Endothelial cell of hepatic sinusoid (primary cell): Measurements from ENCODE around the gene SETD1A.
"Not testable (repeated sequence)": the region's sequence is repeated elsewhere in the genome, so short reads cannot be mapped to it uniquely, and the experiment has no call there.

ENCODE experiments used
- in situ Hi-C: cut with HindIII; loops from 2 replicates; pipeline ENCODE4 v1.10.0; 2017; ENCODE audit warnings: low sequenced_read_pairs

SETD1A gene

DNA sequence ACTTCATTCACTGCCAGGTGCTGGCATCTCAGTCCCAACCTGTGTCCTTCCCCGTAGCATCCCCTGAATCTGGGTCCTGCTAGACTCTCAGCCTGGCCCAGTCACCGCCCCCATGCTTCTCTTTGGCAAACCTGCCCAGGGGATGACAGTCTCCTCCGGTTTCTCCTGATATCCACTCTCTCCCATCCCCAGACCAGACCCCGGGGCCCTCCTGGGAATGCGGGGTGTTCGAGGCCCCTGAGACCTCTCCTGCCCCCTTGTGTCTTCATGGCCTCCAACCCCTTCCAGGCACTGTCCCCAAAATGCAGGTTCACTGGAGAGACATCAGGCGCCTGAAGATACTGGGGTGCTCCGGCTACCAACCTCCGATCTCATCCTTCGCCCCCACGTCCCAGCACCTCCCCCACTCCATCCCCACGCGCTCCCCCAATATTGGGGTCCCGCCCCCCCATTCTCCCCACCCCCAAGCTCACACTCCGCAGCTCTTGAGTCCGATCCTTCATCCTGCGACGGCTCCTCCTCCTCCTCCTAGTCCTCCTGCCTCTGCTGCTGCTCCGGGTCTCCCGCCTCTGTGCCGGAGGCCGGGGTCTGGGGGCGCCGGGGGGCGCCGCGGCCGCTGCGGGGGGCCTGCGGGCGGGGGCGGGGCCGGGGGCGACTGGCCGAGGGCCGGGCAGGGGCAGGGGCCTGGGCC lies 52.5 kb downstream of the SETD1A start:
- in situ Hi-C loops: no loop called here

DNA sequence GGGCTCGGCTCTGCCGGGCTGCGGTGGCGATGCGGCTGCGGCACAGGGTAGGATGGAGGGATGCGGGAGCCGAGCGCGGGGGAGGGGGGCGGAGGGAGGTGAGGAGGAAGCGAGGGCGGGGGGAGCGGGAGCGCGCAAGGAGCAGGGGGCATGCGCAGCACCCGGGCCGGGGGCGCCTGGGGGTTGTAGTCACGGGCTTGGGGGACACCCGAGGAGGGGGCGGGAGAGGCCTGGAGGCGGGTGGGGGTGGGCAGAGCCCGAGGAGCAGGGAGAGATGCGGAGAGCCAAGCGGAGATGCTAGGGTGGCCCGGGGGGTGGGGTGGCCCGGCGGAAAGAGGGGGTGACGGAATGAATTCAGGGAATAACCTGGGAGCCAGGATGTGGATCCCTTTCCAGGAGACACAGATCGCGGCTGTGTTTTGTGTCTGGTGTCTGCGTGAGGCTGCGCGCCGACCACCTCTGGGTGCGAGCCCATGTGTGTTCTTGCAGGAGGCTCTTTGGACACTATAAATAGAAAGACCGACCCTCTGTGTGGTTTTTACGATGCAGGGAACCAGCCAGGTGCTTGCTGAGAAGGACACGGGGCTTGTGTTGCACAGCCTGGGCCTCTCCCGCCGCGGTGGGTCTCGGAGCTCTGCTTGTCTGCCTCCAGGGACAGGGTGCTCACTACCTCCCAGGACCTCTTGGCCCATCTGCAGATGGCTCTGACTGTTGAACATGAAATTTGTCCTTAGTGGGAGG lies 53.2 kb downstream of the SETD1A start, which contains the start of gene STX1B:
TSS of gene STX1B (minus strand) at position 54 of the 741 bp plus-strand sequence. CDS start 242 bp downstream, outside the sequence.
- in situ Hi-C loops: no loop called here

DNA sequence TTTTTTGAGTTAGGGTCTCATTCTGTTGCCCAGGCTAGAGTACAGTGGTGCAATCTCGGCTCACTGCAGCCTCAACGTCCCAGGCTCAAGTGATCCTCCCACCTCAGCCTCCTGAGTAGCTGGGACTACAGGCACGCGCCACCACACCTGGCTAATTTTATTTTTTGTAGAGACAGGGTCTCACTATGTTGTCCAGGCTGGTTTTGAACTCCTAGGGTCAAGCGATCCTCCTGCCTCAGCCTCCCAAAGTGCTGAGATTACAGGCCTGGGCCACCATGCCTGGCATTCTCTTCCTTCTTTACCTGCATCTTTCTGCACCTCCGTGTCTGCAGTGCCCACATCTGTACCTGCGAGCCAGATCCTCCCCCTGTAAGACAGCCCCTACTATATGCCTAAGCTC lies 54.3 kb downstream of the SETD1A start:
- in situ Hi-C loops: not testable (repeated sequence)

DNA sequence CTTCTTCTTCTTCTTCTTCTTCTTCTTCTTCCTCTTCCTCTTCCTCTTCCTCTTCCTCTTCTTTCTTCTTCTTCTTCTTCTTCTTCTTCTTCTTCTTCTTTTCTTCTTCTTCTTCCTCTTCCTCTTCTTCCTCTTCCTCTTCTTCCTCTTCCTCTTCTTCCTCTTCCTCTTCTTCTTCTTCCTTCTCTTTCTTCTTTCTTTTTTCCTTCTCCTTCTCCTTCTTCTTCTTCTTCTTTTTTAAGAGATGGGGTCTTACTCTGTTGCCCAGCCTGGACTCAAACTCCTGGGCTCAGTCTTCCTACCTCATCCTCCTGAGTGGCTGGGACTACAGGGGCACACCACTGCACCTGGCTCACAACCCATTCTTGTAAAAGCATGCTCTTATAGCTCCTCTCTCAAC lies 55.7 kb downstream of the SETD1A start:
- in situ Hi-C loops: not testable (repeated sequence)

DNA sequence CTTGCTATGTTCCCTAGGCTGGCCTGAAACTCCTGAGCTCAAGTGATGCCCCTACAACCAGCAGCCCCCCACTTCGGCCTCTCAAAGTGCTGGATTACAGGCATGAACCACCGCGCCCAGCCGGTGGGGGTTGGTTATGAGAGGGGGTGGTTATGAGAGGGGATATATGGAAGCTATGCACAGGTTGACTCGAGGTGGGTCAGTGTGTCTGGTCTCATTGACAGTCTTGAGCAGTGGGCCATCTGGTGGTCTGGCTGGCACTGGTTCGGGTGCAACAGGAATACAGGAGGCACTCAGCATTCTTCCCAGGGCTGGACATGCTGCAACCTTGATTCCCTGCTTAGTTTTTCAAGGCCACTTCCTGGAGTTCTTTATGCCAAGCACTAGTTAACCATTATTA lies 58.5 kb downstream of the SETD1A start:
- in situ Hi-C loops: no loop called here

DNA sequence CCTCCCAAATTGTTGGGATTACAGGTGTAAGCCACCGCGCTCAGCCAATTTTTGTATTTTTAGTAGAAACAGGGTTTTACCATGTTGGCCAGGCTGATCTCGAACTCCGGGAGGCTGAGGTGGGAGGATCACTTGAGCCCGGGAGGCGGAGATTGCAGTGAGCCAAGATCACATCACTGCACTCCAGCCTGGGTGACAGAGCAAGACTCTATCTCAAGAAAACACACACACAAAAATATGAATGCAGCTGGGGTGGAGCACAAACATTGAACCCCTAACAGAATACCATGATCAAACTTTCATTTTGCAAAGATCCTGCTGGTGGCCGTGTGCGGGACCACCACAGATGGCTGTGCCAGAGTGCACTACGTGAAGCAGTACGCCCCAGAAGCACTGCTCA lies 60.2 kb downstream of the SETD1A start:
- in situ Hi-C loops: not testable (repeated sequence)

DNA sequence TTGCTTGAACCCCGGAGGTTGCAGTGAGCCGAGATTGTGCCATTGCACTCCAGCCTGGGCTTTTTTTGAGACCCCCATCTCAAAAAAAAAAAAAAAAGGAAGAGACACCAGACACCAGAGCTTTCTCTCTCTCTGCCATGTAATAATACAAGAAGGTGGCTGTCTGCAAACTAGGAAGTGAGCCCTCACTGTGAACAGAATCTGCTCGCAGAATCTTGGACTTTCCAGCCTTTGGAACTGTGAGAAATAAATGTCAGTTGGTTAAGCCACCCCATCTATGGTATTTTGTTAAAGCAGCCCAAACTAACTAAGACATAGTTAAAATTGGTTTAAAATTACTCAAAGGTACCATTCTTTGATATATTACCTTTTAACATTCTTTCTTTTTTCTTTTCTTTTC lies 63.0 kb downstream of the SETD1A start:
- in situ Hi-C loops: no loop called here

DNA sequence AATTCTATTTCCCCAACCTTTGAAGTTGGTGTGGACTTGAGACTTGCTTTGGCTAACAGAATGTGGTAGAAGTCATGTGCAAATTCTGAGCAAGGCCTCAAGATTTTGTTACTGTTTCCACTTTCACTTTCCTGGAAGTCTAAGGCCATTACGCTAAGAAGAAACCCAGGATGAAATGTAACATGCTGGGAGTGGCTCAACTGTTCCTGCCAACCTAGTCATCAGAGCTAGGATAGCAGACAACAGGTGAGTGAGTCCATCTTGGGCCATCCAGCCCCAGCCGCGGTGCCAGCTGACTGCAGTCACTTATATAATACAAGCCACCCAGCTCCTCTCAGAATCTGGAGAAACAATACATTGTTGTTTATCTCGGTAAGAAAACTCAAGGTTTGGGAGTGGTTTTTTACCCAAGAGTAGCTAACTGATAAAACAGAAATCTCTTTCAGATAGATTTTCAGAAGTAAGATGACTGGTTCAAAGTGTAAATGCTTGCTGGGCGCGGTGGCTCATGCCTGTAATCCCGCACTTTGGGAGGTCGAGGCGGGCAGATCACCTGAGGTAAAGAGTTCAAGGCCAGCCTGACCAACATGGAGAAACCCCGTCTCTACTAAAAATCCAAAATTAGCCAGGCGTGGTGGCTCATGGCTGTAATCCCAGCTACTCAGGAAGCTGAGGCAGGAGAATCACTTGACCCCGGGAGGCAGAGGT lies 65.1 kb downstream of the SETD1A start:
- in situ Hi-C loops: no loop called here

DNA sequence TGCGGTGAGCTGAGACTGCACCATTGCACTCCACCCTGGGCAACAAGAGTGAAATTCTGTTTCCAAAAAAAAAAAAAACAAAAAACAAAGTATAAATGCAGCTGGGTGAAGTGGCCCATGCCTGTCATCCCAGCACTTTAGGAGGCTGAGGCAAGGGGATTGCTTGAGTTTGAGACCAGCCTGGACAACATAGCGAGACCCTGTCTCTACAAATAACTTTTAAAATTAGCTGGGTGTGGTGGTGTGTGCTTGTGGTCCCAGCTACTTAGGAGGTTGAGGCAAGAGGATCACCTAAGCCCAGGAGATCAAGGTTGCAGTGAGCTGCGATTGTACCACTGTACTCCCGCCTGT lies 65.7 kb downstream of the SETD1A start:
- in situ Hi-C loops: no loop called here

DNA sequence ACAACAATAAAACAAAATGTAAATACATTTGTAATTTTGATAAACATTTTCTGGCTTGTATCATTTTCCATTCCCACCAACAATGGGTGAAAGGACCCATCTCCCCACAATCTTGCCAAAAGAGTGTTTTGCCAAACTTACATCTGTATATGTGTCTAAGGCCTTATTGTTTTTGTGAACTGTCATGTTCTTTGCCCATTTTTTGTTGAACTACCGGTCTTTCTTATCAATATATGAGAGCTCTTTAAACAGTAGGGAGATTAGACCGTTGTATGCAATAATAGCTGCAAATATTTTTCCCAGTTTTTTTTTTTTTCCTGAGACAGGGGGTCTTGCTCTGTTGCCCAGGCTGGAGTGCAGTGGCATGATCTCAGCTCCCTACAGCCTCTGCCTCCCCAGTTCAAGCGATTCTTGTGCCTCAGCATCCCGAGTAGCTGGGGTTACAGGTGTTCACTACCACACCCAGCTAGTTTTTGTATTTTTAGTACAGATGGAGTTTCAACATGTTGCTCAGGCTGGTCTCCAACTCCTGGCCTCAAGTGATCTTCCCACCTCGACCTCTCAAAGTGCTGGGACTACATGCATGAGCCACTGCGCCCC lies 66.2 kb downstream of the SETD1A start:
- in situ Hi-C loops: no loop called here

DNA sequence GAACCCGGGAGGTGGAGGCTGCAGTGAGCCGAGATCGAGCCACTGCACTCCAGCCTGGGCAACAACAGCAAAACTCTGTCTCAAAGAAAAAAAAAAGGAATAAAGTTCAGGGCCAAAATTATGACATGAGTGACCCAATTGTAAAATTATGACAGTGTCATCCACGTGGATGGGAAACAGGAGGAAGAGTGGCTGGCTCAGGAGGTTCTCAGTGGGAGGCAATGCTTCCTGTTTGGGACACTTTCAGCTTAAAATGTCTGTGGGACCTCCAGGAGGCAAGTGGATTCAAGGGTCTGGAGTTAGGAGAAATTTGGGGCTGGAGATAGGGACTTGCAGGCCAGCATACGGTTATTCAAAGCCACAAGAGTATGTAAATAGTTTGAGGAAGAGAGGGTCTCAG lies 67.8 kb downstream of the SETD1A start:
- in situ Hi-C loops: no loop called here

DNA sequence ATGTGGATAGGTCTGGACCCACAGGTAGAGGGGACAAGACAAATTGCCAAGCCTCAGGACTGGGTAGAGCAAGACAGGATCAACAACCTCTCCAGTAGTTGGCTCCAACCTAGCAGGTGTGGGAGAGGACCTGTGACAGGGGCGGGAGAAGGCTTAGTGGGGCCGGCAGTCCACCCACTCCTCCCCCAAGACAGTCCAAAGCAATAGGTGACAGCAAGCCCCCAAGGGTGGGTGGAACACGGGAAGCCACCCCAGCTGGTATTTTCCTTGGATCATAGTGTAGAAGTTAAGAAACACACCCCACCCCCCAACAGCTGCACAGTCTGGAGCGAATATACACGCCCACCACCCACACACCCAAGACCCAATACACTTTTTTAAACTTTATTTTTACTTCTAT lies 71.7 kb downstream of the SETD1A start:
- in situ Hi-C loops: no loop called here

DNA sequence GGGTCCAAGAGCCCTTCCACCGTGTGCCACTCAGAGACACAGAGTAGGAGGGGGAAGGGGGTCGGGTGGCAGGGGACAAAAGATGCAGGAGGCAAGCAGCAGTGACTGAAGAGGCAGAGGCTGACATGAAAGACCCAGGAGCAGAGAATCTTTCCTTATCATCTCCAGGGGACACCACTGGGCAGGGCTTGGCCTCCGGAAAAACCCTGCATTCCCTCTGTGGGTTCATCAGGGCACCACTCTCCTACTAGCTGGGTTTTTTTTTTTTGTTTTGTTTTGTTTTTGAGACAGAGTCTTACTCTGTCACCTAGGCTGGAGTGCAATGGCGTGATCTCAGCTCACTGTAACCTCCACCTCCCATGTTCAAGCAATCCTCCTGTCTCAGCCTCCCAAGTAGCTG lies 73.7 kb downstream of the SETD1A start:
- in situ Hi-C loops: no loop called here

DNA sequence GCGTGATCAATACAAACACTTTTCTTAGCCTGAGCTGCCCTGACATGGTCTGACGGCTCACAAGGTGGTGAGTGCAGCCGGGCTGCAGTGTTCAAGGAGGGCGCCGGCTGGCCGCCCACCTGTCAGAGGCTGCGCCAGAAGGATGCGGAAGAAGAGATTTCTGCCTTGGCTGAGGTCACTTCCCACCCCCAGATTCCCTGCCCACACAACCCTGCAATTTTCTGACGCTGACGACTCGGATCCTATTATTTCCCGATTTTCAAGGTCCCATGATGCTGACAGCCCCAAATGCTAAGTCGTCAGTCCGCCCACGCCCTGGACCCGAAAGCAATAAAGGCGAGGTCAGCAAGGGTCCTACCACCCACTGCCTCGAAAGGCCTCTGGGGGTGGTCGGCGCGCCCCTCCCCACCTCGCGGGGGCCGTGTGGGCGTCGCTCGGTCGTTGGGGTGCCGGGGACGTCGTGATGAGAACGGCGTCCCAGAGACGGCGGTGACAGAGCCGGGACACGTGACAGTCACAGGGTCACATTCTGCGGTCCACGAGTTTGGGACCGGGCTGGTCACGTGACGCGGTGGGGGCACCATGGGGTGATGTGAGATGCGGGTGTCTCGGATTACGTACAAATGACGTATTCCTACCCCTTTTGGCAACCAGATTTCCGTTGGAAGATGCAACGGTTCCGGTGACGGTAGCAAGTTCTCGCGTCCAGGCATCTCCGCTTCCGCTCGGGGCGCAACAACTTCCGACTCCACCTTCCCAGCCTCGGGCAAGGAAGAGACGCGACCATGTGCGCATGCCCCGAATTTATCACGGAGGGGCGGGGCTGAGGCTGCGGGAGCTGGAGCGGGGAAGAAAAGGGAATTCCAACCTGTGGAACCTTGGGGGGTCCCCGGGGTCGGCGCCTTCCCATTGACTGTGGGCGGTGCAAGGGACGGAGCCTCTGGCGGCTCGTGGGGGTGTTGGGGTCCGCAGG lies 75.5 kb downstream of the SETD1A start, which contains the start of gene STX4:
TSS of gene STX4 (plus strand) at position 823 of the 973 bp plus-strand sequence. CDS start 248 bp downstream, outside the sequence.
- in situ Hi-C loops: no loop called here

DNA sequence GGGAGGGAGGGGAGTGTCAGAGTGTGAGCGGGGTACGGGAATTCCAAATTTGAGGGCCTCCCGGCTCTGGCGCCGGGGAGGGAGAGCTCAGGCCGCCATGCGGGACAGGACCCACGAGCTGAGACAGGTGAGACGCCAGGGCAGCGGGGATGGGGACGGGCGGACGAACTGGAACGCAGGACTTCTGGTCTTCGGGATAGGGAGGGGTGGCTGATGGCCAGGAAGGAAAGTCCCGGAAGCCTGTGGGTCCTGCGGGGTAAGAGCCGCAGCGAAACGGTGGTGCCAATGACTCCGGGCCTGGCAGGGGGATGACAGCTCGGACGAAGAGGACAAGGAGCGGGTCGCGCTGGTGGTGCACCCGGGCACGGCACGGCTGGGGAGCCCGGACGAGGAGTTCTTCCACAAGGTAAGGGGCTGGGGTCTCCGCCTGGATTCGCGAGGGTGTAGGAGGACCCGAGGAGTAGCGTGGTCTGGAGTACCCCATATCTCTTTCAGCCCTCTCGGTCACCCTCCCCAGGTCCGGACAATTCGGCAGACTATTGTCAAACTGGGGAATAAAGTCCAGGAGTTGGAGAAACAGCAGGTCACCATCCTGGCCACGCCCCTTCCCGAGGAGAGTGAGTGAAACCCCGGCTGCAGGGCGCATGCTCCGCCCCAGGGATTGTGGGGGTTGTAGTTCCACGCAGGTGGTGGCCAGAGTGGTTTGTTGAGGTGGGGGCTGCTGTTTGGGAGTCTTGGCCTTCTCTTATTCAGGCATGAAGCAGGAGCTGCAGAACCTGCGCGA lies 76.3 kb downstream of the SETD1A start:
- in situ Hi-C loops: no loop called here
